Endometrial microvascular endothelial cells (primary cell): Measurements from ENCODE around the gene MSMO1. TPM values are rescaled to one million over a fixed set of nuclear protein-coding genes. Genes with fewer than 3 reads are reported as not detected.
"Not testable (repeated sequence)": the region's sequence is repeated elsewhere in the genome, so short reads cannot be mapped to it uniquely, and the experiment has no call there.

Source experiments
- in situ Hi-C: cut with HindIII; loops from 2 replicates; pipeline ENCODE4 v1.10.0; 2017; ENCODE audit warnings: low sequenced_read_pairs, low pct_unique_long_range_greater_than_20kb; ENCODE audit errors: inconsistent ontology term
- total RNA-seq: library from RNA; depleted of rRNA; stranded (reverse); fragments of >200 nt; gene quantifications from one replicate; pipeline ENCODE4 v1.2.3, GENCODE V29; 2015; ENCODE audit errors: inconsistent ontology term

MSMO1 gene
- total RNA-seq, 1 donor from 2014 or later = 47.7 TPM

DNA sequence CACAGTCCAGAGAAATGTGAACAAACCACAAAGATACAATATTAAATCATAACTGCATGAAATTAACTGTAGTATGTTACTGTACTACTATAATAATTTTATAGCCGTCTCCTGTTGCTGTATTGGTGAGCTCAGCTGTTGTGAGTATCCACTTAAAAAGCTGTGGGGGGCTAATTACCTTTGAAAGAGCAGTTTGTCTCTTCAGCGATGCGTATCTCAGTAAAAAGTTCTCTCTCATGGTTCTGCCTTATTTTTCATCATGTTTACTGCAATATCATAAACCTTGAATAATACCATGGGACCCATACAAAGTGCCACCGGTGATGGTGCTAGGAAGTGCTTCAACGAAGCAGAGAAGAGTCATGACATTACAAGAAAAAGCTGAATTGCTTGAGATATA, 8.4 kb upstream of the MSMO1 start:
- in situ Hi-C loops = no loop called here

DNA sequence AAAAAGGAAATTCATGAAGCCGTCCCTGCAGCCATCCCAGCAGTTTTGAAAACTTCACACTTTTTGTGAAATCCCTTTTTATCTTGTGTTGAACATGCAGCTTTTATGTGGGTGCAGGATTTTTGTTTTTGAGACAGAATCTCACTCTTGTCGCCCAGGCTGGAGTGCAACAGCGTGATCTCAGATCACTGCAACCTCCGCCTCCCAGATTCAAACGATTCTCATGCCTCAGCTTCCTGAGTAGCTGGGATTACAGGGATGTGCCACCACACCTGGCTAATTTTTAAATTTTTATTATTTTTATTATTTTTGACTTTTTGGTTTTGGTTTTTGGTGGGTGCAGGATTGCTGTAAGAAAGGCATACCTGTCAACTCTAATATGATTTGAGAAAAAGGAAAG, 8.0 kb upstream of the MSMO1 start:
- in situ Hi-C loops = no loop called here

DNA sequence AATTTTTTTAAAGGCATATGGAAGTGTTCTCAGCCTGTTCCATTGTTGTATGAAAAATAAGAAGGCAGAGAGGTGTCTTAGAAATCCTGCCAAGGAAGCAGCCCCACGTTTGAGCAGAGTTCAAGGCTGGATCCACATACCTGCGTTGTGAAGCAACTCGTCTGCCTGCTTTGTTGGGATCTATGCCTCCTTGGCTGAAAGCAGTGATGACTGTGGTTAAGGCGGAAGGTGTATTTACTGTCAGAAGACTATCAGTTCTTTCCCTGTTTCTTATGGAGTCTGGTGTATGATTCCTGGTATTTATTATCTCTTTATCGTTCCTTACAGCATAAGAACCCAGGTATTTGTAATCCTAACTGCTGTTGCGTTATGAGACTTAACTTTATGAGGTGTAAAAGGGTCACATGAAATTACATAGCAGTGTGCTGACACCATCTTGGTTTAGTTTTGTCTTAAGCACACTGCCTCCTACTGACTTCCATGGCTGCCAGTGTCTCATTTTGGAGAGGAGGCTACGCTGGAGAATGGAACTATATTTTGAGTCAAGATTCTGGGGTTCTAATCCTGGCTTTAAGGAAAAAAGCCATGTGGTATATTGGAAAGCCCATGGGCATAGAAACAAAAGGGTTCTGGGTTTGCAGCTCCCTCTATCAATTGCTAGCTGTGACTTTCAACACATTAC, 3.1 kb upstream of the MSMO1 start:
- in situ Hi-C loops = loop anchor here (10.0 kb wide), 1 partner anchor 120 kb away; the partner anchor contains the start of gene KLHL2

DNA sequence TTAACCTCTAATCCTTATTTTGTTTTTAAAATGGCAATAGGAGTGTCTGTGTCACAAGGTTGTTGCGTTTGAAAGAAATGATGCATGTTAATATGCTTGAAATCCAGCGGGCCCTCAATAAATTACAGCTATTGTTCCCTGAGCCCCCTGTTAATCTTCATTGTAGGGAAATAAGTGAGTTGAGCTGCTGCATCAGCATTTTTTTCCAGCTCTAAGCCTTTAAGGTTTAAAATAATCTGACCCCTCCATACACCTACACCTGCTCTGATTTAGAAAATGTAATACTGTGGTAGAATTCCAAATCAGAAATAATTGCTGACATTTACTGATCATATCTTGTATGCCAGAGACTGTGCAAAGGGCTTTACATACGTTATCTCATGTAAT, 2.6 kb upstream of the MSMO1 start:
- in situ Hi-C loops = loop anchor here (10.0 kb wide), 1 partner anchor 120 kb away; the partner anchor contains the start of gene KLHL2

DNA sequence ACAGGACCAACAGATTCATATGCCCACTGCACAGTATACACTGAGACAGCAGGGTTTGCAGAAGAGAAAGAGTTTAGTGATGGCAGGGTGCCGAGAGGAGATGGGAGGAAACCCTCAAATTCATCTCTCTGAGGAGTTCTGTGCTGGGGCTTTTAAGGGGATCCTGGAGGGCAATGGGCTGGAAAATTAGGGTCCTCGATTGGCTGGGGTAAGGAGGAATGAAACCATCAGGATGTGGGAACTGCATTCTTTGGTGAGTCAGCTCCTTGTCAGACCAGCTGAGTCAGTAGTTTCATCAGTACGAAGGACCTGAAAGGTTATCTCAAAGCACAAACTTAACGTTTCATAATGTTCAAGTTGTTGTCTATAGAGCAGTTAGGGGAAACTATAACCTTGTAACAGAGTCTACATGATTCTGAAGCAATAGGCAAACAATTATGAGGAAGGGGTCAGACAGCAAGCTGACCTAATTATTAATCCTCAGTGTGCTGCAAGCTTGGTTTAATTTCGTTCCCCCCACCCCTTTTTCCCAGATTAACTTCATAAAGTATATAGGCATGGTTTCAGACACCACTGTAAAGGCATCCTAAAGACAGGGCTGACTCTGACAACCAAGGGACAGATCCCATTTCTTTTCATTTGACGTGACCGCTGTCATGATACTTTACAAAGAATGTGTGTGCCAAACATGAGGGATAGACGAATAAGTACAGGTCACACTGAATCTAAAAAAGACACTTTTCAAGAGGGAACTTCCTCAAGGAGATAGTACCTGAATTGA, 1.5 kb upstream of the MSMO1 start:
- in situ Hi-C loops = loop anchor here (10.0 kb wide), 1 partner anchor 121 kb away; the partner anchor contains the start of gene KLHL2

DNA sequence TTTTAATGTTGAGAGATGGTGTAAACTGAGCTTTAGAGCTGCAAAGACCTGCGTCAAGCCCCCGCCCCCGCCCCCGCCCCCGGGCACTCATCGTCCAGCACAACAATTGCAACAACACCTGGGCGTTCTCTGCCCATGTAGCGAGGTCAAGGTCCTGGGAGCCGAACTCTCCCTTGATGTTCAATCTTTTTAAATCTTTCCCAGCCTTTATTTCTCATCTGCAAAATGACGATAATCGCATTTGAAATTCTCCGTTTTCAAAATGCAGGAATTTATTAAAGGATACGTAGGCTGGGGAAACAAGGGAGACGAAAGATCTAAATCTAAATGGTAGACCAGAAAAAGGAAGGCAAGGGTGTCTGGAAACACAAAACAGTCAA, 648 bp upstream of the MSMO1 start:
- in situ Hi-C loops = loop anchor here (10.0 kb wide), 1 partner anchor 122 kb away; the partner anchor contains the start of gene KLHL2

DNA sequence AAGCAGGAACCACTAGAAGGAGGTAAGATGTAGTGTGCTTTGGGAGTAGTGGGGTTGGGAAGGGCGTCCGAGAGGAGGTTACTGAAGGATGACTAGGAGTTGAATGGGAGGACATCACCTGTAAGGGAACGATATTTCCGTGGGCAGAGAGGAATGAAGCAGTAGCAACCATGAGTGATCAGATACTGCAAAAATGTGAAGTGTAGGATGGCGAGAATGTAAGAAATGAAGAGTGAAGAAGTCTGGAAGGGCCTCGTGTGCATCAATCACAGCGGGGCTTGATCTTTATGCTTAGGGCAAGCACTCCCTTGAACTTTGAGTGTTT, 594 bp downstream of the MSMO1 start:
- in situ Hi-C loops = loop anchor here (10.0 kb wide), 1 partner anchor 123 kb away; the partner anchor contains the start of gene KLHL2

DNA sequence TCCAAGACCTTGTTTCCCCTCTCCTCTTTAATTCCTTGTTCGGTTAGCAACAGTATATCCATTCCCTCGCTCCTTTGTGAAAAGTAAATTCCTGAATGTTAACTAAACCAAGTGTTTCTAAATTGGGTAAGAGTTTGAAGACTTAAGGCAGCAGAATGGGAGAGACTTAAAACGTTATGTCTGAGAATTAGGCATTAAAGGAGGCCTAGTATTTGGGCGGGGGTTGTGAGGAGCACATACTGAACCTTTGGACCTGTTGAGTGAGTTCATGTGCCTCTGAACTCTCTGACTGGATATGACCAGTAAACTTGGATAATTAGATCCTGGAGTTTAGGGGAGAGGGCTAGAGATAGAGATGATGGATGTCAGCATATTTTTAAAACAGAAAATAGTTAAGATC, 1.2 kb downstream of the MSMO1 start:
- in situ Hi-C loops = loop anchor here (10.0 kb wide), 1 partner anchor 124 kb away; the partner anchor contains the start of gene KLHL2

DNA sequence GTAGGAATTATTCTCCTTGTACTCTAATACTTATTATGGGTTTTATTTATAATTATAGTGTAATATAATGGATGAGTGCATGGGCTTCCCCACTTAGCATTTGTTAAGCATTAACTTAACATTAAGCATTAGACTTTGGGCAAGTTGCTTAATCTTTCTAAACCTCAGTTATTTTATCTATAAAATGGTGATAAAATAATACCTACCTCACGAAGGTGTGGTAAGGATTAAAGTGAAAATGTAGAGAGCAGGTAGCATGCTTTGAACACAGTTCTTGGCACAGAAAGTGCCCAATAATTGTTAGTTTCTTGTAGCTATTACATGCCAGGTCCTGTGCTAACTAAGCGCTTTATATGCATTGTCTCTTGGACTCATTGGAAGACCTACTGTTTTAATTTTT, 2.6 kb downstream of the MSMO1 start:
- in situ Hi-C loops = no loop called here

DNA sequence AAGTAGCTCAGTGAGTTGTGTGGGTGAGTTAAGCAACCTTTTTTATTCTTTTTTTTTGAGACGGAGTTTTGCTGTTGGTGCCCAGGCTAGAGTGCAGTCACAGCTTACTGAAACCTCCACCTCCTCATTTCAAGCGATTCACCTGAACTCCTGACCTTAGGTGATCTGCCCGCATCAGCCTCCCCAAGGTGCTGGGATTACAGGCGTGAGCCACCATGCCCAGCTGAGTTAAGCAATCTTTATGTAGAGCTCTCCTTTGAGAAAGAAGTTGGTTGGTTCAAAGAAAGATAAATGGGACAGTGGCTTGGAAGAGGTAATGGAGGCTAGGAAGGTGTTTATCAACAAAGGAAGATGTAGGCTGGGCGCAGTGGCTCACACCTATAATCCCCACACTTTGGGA, 3.2 kb downstream of the MSMO1 start:
- in situ Hi-C loops = no loop called here

DNA sequence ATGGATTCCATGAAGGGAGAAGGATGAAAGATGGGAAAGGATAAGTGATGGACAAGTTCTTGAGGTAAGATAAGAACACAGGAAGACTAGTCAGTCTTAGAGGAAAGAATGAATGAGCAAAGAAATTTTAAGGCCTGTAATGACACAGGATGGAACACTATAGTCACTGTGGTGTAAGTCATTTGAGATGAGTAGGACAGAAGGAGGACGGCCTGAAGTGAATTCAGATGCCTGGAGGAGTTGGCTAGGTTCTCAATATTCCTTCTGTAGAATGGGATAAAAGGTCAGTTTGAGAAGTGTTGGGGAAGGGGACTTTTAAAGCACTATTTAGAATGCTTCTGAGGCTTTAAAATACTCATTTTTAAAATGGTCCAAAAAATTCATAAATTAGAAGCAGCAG, 3.9 kb downstream of the MSMO1 start:
- in situ Hi-C loops = no loop called here

DNA sequence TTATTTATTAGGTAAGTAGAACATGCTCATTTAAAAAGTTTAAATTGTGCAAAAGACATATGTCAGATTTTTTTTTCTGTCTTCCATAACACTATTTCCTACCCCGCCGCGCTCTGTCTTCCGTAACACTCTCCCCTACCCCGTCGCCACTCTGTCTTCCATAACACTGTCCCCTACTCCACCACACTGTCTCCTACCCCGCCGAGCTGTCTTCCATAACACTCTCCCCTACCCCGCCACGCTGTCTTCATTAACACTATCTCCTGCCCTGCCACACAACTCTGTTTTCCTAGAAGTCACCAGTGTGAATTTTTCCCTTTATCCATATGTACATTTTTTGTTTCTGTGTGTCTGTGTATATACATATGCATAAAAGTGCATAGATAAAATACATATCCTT, 4.4 kb downstream of the MSMO1 start:
- in situ Hi-C loops = no loop called here

DNA sequence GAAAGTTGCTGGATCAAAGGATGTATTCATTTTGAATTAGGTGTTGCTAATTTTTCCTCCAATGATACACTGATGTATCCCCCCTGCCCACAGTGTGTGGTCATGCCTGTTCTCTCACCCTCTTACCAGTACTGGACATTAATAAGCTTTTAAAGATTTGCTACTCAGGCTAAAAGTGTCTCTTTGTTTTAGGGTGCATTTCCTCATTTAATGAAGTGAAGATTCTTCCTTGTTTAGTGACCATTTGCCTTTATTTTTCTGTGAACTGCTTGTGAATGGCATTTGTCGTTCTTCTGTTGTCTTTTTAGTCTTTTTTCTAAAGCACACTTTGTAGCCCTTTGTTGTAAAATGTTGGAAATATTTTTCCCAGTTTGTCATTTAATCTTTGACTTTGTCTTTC, 5.0 kb downstream of the MSMO1 start:
- in situ Hi-C loops = no loop called here

DNA sequence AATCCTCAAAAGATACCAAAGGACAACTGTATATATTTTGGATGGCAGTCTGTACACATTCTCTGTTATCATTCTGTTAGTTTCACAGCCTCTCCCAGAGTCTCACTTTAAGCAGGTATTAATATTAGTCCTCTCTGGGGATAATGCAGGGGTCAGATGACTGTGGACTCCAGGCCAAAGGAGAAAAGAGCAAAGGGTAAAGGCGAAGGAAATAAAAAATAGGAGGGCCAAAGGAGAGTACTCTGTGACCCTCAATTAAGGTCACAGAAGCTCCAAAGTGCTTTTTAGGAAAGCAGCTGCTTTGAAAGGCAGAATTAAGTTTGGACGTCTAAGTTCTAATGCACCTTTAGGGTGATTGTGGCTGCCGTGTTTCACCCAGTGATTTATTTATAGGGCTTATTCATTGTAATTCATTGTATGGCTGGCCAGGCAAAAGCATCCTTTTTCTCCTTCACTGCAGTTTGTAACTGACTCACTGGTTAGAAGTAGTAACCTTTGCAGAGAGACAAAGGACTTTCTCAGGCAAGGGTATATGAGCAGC, 7.8 kb downstream of the MSMO1 start:
- in situ Hi-C loops = no loop called here

DNA sequence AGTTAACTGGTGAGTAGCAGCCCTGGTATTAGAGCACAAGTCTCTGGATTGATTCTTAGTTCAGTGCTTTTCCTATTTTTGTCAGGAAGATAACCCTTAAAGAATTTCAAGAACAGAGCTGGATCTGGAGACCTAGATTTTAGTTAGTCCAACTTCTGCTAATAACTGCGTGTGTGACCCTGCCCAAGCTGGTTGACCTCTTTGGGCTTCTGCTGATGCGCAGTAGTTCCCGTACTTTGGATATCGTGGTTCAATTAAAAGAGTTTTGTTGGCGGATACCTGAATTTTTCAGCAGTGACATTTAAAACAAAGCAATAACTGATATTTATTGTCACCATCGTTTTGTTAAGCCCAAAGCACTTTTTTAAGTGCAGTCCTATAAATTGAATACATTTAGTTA, 9.3 kb downstream of the MSMO1 start:
- in situ Hi-C loops = no loop called here

DNA sequence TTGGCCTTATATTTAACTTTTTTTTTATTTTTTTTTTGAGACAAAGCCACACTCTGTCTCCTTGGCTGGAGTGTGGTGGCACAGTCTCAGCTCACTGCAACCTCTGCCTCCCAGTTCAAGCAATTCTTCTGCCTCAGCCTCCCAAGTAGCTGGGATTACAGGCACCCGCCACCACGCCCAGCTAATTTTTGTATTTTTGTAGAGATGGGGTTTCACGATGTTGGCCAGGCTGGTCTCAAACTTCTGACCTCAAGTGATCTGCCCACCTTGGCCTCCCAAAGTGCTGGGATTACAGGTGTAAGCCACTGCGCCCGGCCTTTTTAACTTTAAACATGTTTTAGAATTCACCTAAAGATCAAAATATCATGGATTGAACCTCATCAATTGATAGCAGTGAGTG, 14.9 kb downstream of the MSMO1 start:
- in situ Hi-C loops = not testable (repeated sequence)

DNA sequence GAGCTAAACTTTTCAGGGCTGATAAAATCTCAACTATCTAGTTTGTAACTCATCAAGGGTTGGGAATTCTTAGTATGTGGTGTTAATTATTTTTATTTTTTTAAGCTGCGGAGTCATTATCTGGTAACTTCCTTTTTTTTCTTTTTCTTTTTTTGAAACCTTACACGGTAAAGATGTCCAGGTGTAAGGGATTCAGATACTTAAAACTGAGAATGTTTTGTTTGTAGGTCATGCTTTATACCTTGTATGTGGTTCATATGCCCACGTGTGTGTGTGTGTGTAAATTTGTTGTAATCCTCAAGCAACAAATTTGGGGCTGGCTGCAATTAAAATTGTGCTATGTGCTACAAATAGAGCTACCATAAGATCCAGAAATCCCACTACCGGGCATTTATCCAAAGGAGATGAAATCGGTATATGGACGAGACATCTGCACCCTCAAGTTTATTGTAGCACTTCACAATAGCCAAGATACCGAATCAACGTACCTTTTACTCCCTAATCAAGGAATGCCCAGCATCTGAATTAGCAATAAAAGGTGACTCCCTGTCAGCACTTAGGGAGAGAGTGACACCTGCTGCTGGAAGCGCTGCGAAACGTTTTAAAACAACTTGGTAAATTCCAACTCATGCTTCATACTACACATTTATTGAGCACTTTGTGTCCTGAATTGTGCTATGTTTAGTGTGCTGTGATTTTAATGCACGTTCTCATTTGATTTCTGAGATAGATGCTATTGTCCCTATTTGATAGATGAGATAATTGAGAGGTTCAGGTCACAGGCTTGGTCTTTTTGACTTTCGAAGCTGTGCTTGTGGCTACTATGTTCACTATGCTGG, 16.1 kb downstream of the MSMO1 start:
- in situ Hi-C loops = no loop called here

DNA sequence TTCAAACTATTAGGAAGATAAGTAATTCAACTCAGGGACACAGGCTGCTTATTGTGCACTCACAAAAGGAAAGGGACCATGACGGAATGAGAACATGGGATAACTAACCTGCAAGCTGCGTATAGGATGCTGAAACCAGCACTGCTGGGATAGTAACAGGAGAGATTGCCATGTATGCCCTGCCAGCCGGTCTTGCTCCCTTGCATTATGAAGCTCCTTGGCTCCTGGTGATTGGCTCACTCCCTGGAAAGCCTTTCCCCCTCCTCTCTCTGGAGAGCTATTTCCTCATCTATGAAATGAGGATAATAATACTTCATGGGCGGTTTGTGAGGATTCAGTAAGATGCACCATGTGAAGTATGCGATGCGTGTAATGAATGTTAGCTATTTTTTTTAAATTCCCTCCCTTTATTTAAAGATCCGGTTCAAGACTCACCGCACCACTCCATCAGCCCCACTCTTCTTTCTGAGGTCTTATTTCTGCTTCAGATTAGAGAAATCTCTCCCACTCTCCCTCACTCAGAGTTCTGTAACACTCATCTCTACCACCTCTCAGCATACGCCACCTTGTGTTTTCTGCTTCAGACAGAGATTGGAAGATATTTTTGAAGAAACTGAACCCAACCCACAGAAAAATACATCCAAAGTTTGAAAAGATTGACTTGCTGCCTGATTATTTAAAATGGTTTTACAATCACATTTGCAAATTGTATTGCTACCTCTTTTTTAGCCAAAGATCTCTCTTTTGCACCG, 18.4 kb downstream of the MSMO1 start:
- in situ Hi-C loops = no loop called here
